ENCODE data around the gene COQ10A.
"Not testable (repeated sequence)": the region's sequence is repeated elsewhere in the genome, so short reads cannot be mapped to it uniquely, and the experiment has no call there.

Gene COQ10A

GRCh38 chr12:56241424-56242303 lies 25.1 kb upstream of the COQ10A start:
- in situ Hi-C loops (cut with HindIII; ENCODE audit: low pct_ligation_motif_present, low pct_unique_long_range_greater_than_20kb, low sequenced_read_pairs): no loop called here
- DNase-seq: no peak

GRCh38 chr12:56242986-56243385 lies 23.8 kb upstream of the COQ10A start:
- in situ Hi-C loops (cut with HindIII; ENCODE audit: low pct_ligation_motif_present, low pct_unique_long_range_greater_than_20kb, low sequenced_read_pairs): no loop called here
- no peak for DNase-seq

GRCh38 chr12:56243731-56244181 lies 23.0 kb upstream of the COQ10A start:
- DNase-seq: no peak
- in situ Hi-C loops (cut with HindIII; ENCODE audit: low pct_ligation_motif_present, low pct_unique_long_range_greater_than_20kb, low sequenced_read_pairs): no loop called here

GRCh38 chr12:56244494-56244893 lies 22.2 kb upstream of the COQ10A start:
- DNase-seq: no peak
- in situ Hi-C loops (cut with HindIII; ENCODE audit: low pct_ligation_motif_present, low pct_unique_long_range_greater_than_20kb, low sequenced_read_pairs): no loop called here

- in situ Hi-C loops (cut with HindIII; ENCODE audit: low pct_ligation_motif_present, low pct_unique_long_range_greater_than_20kb, low sequenced_read_pairs): no loop called here
- DNase-seq: no peak
These were observed 18.8 kb upstream of the COQ10A start for GRCh38 chr12:56247923-56248322.

GRCh38 chr12:56248711-56249110 lies 18.0 kb upstream of the COQ10A start:
- in situ Hi-C loops (cut with HindIII; ENCODE audit: low pct_ligation_motif_present, low pct_unique_long_range_greater_than_20kb, low sequenced_read_pairs): no loop called here
- no peak for DNase-seq

- in situ Hi-C loops (cut with HindIII; ENCODE audit: low pct_ligation_motif_present, low pct_unique_long_range_greater_than_20kb, low sequenced_read_pairs): no loop called here
- DNase-seq: no peak
These were observed 14.1 kb upstream of the COQ10A start for GRCh38 chr12:56252649-56253048.

GRCh38 chr12:56253091-56253490 lies 13.7 kb upstream of the COQ10A start:
- in situ Hi-C loops (cut with HindIII; ENCODE audit: low pct_ligation_motif_present, low pct_unique_long_range_greater_than_20kb, low sequenced_read_pairs): no loop called here
- DNase-seq: no peak

- DNase-seq: no peak
- in situ Hi-C loops (cut with HindIII; ENCODE audit: low pct_ligation_motif_present, low pct_unique_long_range_greater_than_20kb, low sequenced_read_pairs): no loop called here
These were observed 11.1 kb upstream of the COQ10A start for GRCh38 chr12:56255671-56256070.

GRCh38 chr12:56256326-56256960 lies 10.3 kb upstream of the COQ10A start:
- in situ Hi-C loops (cut with HindIII; ENCODE audit: low pct_ligation_motif_present, low pct_unique_long_range_greater_than_20kb, low sequenced_read_pairs): no loop called here

GRCh38 chr12:56257071-56257470 lies 9.7 kb upstream of the COQ10A start:
- in situ Hi-C loops (cut with HindIII; ENCODE audit: low pct_ligation_motif_present, low pct_unique_long_range_greater_than_20kb, low sequenced_read_pairs): no loop called here
- DNase-seq: no peak

More at GRCh38 chr12:56256326-56256960, 10.3 kb upstream of the COQ10A start:
- DNase-seq: peak; percentile 36

- in situ Hi-C loops (cut with HindIII; ENCODE audit: low pct_ligation_motif_present, low pct_unique_long_range_greater_than_20kb, low sequenced_read_pairs): no loop called here
- DNase-seq: peak; percentile 67
These were observed 9.2 kb upstream of the COQ10A start for GRCh38 chr12:56257491-56258067.

- DNase-seq: peak; percentile 85
- in situ Hi-C loops (cut with HindIII; ENCODE audit: low pct_ligation_motif_present, low pct_unique_long_range_greater_than_20kb, low sequenced_read_pairs): no loop called here
These were observed 8.5 kb upstream of the COQ10A start, which contains the start of gene ANKRD52 for GRCh38 chr12:56258068-56258819. Gene ANKRD52 (minus strand): TSS chr12:56258384. CDS start chr12:56258269, 115 bp downstream.

GRCh38 chr12:56258820-56259183 lies 7.9 kb upstream of the COQ10A start:
- in situ Hi-C loops (cut with HindIII; ENCODE audit: low pct_ligation_motif_present, low pct_unique_long_range_greater_than_20kb, low sequenced_read_pairs): no loop called here
- no peak for DNase-seq

GRCh38 chr12:56260380-56260779 lies 6.4 kb upstream of the COQ10A start:
- DNase-seq: no peak
- in situ Hi-C loops (cut with HindIII; ENCODE audit: low pct_ligation_motif_present, low pct_unique_long_range_greater_than_20kb, low sequenced_read_pairs): no loop called here

- DNase-seq: no peak
- in situ Hi-C loops (cut with HindIII; ENCODE audit: low pct_ligation_motif_present, low pct_unique_long_range_greater_than_20kb, low sequenced_read_pairs): no loop called here
These were observed 5.8 kb upstream of the COQ10A start for GRCh38 chr12:56260921-56261320.

GRCh38 chr12:56261503-56262232 lies 5.1 kb upstream of the COQ10A start:
- DNase-seq: peak; percentile 96
- in situ Hi-C loops (cut with HindIII; ENCODE audit: low pct_ligation_motif_present, low pct_unique_long_range_greater_than_20kb, low sequenced_read_pairs): no loop called here

GRCh38 chr12:56262955-56263354 lies 3.8 kb upstream of the COQ10A start:
- in situ Hi-C loops (cut with HindIII; ENCODE audit: low pct_ligation_motif_present, low pct_unique_long_range_greater_than_20kb, low sequenced_read_pairs); DNase-seq: not testable (repeated sequence)
